Dermis blood vessel endothelial cell (primary cell): ENCODE results near the gene CHST3. TPM values are rescaled to one million over a fixed set of nuclear protein-coding genes. Genes with fewer than 3 reads are reported as not detected.
"Not testable (repeated sequence)": the region's sequence is repeated elsewhere in the genome, so short reads cannot be mapped to it uniquely, and the experiment has no call there.

Source experiments
- DNase-seq: peaks from one replicate; pipeline ENCODE4 v3.0.0; 2010
- total RNA-seq: library from RNA; depleted of rRNA; stranded (reverse); fragments of >200 nt; gene quantifications from 2 replicates; pipeline ENCODE4 v1.2.3, GENCODE V29; 2014

The CHST3 gene
- total RNA-seq, 1 donor from 2014 or later, result 7.0 TPM

DNA sequence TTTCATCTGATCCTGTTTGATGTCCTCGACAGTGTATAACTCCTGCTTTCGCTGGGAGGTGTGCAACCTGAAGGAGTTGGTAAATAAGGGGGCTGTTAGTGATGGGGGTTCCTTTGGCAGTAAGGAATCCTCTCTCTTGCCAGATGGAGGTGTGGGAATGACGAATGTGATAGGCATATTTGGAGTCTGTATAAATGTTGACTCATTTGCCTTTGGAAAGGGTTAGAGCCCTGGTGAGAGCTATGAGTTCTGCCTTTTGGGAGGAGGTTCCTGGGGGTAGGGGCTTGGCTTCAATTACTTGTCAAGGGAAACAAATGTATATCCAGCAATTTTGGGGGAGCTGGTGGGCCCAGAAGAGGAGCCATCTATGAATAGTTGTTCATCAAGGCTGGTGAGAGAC lies 11.4 kb upstream of the CHST3 start:
- no peak for DNase-seq

DNA sequence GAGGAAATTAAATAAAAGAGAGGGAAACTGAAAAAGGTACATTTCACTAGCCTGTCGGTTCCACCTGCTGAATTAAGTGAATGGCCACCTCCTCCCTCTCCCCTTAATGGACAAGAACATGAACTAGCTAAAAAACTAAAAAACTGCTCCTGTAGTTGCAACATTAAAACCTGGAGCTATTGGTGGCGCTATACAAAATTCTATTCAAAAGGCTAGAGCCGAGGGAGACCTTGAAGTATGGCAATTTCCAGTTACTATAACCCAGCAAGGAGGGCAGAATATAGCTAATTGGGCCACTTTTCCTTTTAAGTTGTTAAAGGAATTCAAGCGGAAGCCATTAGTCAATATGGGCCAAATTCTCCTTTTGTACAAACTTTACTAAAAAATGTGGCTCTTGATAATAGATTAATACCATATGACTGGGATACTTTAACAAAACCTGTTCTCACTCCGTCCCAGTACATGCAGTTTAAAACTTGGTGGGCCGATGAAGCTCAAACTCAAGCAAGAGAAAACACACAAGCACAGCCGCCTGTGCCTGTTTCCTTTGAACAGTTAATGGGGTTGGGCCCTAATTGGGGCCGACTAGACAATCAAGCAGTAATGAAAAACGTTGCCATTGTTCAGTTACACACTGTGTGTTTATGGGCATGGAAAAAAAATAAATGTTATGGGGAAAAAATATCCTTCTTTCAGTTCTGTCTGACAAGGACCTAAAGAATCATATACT lies 6.5 kb upstream of the CHST3 start:
- no peak for DNase-seq

DNA sequence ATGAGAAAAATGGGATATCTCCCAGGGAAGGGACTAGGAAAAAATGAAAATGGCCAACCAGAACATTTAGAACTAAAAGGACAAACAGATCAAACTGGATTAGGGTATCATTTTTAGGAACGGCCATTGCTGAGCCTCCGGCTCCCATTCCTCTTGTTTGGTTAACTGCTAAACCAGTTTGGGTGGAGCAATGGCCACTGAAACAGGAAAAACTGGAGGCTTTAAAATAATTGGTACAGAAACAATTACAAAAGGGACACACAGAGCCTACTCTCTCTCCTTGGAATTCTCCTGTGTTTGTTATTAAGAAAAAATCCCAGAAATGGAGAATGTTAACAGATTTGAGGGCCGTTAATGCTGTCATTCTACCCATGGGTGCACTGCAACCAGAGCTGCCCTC lies 4.7 kb upstream of the CHST3 start:
- DNase-seq, result no peak

DNA sequence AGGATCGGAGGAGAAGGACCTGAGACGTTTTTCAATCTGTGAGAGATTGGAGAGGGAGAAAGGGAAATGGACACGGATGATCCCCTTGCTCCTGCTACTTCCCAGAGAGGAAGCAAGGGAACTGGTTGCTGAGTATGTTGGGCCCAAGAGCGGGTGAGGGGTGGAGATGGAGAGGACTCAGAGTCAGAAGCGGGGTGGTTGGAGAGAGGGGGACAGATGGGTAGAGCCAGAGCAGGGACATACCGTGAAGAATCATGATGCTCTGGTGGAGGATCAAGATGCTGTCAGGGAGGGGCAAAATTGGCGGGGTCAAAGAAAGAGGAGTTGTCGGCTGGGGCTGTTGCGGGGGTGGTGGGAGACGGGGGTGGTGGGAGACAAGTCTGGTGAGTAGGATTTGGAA lies 2.4 kb upstream of the CHST3 start:
- DNase-seq, result no peak

DNA sequence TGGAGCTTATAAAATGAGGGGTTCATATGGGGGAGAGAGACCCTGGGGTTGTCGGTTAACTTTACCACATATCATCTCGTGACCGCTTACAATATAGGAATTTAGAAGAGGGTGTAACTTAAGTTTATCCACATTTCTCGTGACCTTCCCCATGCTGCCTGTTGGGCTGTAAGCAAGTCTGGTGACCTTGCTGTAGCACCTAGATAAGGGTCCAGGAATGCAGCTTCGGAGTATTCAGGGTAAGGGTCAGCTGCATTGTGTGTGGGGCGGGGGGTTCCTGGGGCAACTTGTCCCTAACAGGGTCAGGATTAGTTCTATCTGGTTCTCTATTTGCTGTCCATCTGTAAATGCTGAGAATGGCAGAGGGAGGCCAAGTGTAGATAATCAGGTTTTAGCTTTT lies 1.3 kb upstream of the CHST3 start:
- no peak for DNase-seq

DNA sequence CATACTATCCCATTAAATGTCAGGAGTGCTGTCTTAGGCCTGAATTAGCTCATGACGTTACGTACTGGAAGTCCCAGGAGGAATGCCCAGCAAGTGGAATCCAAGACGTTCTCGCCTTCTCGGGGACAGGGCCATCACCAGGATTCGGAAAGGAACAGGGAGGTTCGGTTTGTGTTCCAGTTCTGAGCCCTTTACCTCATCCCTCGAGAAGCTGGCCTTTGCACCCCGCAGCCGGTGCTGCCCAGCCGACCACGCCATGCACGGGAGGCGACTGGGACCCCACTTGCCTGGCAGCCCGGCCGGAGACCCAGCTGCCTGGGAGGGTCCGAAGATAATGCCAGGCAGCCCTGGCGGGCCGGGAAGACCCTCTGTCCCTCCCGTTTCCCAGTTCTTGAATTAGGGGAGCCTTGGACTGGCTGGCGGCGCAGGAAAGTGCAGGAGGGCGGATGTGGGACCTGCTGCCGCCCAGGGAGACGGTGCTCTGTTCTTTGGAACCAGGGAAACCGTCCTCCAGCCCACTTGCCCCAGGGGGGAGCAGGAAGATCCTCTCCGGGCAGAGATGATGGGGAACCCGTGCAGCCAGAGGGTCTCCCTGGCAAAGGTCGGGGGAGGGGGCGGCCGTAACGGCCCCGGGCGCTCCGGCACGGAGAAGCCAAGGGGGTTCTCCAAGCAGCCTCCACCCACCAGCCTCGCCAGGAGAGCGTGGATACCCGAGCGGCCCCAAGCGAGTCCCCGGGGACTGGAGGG lies 671 bp upstream of the CHST3 start:
- no peak for DNase-seq

DNA sequence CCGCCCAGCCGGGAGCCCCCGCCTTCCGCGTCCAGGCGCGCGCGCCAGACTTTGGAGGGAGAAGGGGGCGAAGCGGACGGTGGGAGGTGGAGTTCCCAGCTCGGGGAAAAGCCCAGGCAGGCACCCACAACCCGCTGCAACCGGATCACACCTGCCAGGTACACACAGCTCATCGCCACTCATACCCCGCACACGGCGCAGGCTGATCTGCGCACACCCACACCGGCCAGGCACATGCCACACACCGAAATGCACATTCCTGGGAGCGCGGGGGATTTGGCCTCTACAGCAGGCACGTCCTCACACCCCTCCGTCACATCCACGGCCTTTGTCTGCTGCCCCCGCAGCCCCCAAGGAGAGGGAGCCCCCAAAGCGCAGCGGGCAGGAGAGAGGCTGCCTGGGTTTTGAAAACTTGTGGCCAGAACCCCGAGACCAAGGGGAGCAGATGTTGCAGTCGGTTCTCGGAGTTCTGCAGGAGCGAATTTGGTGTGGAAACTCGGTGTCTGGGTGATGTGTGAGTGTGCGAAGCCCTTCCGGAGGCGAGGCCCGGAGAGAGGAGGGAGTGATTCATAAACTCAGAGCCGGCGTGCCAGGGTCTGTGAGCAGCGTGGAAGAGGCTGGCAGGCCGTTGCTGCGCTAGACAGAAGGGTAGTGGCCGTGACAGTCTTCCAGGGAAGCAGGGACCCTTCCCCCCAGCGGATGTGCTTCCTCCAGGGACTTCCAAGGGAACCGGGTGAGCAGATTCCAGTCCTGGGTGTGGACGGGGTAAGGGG lies 734 bp downstream of the CHST3 start:
- DNase-seq, result peak; percentile 75

DNA sequence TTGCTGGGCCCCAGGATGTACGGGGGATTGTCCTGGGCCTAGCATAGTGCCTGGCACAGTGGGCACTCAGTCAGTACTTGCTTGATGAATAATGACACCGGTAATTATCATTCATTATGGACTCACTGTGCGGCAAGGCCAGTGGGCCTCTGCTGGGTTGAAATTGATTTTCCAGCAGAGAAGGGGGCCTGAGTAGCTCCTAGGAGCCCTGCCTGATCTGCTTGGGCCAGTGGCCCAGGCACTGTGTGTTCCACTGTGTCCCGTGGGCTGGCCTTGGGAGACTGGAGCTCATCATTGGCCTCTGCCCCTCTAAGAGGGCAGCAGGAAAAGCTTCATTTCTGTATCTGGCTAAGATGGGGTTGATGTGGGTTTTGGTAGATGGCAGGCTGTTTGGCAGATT lies 1.4 kb downstream of the CHST3 start:
- no peak for DNase-seq

DNA sequence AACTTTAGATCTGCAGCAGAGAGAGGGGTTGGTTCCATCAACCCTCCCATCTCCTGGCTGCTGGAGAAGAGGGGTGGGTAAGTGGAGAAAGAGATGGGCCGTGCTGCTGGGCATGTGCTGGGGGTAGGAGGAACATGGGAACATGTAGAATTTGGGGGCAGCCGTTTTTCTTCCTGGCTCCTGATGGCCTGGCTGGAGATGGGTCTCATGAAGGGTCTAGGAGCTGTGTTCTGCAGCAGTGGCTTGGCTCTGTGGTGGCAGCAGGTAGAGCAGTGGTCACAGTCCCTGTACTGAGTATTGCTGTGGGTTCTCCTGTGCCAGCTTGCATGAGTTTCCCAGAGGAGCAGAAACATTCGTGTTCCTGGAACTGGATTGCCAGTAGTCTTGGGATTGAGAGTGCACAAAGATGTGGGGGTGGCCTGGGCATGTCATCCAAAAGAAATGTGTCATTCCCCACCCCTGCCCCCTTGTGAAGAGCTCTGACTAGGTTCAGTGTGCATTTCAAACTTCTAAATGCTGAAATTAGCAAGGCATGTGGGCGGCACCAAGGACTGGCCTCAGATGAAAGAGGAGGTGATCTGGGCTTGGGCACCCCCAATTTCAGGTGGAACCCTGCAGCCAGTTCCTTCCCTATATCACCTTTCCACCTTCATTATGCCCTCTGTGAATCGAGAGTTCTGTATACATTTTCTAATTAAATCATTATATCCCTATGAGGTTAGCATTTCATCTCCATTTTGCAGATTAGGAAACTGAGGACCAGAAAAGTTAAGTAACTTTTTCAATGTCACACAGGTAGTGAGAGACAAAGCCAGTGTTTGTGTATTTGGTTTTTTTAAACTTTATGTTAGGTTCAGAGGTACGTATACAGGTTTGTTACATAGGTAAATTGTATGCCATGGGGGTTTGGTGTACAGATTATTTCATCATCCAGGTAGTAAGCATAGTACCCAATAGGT lies 2.1 kb downstream of the CHST3 start:
- DNase-seq, result no peak

DNA sequence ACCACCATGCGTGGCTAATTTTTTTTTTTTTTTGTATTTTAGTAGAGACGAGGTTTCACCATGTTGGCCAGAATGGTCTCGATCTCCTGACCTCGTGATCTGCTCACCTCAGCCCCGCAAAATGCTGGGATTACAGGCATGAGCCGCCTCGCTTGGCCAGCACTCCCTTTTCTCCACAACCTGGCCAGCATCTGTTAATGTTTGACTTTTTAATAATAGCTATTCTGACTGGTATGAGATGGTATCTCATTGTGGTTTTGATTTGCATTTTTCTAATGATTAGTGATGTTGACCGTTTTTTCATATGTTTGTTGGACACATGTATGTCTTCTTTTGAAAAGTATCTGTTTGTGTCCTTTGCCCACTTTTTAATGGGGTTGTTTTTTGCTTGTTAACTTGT lies 3.8 kb downstream of the CHST3 start:
- DNase-seq, result not testable (repeated sequence)

DNA sequence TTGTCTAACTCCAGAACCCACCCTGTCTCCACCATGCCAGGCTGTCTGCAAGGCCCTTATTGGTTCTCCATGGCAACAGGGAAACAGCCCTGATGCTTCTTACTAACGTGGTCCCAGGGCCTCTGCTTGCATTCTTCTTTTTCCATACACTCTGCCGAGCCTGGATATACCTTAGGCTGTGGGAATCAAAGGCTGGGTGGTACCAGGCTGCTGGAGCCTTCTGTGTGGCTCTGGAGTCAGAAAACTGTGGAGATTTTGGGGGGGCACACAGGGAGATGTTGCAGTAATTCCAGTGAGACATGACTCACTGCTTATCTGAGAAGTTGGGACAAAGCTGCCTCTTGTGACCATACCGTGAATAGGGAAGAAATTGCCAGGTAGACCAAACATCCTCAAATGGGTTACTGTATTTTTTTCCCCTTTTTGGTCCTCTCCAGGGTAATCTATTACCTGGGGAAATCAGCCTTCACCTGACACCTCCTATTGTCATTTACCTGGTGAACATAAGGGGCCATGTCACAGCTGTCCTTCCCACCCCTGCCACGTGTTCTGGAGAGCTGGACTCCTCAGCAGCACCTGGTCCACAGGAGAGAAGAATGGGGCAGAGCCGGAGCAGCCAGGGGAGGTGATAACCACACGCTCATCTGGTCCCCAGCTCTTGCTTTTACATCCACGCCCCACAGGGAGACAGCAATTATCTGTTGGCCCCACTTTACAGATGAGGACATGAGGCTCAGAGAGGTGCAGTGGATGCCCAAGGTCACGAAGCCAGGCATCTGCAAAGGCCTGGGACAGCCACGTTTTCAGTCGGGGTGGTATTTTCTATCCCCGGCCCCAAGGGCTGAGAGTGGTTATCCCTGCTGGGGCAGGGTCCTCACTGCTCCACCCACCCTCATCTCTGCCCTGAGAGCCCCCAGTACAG lies 4.6 kb downstream of the CHST3 start:
- DNase-seq, result no peak

DNA sequence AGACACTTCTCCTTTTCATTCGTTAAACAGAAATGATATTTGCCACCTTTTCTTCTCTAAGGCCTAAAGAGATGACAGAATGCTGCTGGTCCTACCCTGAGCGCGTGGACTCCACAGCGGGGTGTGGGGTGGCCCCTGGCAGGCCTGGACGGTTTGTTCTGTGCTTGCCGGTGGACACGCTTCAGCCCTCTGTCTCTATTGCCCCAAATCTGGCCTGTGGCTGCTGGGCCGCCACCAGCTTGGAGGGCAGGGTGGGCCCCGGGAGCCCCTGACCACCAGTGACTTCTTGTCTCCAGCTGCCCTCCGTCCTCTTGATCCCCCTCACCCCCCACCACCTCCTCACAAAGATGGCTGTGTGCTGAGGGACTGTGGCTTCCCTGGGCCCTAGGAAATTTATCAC lies 5.7 kb downstream of the CHST3 start:
- no peak for DNase-seq

DNA sequence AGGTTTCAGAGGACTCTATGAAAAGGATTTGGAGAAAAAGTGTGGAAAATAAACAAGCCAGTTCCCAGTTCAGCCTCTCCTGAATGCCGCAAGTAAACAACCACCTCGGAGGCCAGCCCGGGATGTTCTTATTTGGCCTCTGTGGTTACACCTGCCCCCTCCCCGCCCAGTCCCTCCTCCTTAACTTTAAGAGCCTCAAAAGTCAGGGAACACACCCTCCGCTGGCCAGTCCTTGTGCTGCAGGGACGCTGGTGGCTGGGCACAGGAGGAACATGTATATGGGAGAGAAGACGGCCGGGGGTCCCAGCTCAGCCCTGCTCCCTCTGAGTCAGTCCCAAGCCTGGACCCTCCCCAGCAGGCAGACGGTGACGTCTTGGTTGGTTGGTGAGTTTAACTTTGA lies 6.1 kb downstream of the CHST3 start:
- peak; percentile 28 for DNase-seq

DNA sequence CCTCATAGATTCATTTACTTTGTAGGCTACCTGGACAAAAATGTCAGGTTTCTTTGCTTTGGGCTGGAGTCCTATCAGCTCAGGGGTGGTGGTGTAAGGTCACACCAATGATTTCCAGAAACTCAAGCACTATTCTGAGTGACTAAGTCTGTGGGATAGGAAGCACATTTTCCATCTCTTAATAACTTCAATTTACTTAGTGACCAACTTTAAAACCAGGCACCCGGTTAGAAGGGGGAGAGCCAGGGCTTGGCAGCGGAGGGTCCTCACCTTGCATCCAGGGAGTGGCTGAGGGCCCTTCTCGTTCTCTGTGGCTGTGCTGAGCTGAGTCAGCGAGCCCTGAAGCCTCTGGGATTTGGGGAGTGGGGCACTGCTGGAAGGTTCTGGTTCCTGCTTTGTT lies 6.7 kb downstream of the CHST3 start:
- DNase-seq, result no peak

DNA sequence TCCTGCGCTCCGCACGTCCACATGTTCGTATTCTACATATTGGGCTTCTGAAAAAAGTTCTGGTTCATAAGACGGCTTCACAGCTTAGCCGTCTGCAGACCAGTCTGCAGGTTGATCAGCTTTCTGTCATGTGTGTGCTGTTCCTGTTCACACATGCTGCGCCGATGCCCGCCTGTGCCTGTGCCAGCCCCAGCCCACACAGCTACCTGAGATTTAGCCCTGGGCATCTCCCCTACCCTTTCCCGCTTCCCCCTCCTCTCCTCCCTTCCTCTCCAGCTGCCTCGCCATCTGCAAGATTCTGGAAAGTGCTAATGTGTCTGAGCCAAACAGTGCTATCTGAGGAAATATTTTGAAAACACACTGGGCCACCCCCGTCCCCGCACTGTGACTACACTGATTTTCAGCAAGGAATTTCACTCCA lies 7.1 kb downstream of the CHST3 start:
- DNase-seq, result no peak

DNA sequence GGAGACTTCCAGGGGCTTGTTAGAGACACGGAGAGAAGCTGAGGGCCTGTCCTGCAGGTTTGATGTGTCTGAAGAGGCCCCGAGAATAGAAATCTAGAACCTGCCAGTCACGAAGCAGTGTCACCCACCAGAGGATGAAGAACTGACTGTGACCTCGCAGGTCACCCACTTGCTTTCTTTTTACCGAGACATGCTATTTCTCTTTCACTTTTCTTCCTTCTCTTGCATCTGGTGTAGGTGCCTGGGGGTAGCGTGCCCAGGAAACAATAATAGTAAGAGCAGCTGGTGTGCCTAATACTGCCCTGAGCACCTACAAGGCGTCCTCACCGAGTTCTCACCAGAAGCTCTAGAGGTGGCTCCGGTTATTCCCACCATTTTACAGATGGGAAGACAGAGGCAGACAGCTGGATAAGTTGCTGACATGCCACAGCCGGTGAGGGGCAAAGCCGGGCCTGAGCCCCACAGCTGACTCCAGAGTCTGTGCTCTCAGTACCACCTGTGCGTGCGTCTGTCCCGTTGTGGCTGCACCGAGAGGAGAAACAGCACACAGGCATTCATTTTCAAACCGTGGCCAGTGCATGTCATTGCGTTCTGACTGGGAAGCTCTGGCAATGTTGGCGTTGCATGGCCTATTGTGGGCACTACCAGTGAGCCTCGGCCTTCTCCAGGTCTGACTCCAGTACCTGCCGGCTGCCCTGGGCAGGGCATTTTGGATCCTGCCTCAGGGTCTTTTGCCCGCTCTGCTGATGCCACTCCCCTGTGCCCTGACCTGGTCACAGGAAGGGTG lies 7.8 kb downstream of the CHST3 start:
- no peak for DNase-seq

DNA sequence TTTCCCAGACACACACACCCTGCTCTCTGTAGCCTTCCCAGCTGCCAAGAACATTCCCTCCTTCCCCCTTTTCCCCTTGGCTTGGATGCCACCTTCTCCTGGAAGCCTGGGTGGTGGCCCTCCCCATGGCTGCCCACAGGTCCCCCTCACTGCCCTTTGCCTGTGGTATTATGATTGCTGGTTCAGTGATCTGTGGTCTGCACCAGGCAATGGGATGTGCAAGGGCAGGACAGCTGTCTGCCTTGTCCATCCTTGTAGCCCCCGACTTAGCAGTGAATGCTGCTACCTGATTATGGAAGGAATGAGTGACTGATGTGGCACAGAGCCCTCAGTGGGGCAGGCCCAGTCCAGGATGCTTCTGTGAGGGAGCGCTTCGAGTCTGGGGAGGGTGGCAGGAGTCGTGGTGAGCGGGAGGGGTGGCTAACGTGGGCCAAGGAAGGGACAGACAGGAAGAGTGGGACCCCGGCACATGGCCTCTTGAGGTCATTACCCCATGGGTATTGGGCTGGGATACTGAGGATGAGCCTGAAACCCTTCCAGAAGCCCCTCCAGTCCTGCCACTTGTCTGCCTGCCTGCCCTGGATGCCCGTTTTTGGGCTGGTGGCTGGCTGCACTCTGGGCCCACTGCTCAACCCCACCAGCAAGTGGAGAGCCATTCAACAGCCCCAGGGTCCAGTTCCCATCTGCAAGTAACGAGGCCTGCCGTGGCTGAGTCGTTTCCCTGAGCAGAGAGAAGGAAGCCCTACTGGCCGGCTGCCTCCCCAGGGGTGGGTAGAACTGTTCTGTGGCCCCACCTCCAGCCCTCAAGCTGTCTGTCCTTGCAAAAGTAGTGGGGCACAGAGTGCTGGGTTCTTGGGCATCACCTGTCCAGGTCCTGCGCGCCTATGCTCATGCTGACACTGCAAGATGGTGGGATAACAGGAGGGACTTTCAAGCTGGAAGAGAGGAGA lies 8.8 kb downstream of the CHST3 start:
- DNase-seq, result no peak

DNA sequence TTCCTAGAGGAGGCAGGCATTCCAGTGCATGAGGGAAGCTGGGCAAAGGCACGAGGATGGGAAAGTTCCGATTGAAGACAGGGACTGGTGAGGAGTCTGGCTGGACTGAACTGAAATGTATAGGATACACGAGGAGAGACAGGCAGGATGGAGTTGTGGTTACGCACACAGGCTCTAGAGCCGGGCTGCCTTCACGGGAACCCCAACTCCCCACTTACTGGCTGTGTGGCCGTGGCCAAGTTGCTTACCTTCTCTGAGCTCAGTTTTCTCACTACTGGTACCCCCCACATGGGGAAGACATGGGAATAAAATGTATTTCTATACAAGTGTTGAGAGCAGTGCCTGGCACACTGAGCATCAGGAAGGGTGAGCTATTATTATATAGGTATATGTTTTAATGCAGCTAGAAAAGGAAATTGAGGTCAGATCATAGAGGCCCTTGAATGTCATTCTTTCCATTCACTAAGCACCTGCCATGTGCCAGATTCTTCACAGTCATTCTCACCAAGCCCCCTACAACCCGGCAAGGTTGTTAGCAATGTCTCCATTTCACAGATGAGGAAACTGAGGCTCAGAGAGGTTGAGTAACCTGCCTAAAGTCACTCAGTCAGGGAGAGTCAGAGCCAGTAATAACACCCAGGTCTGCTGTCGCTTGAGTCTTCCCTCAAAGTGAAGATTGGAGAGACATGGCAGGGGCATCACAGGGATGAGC lies 9.7 kb downstream of the CHST3 start:
- DNase-seq, result no peak
